GM12878 (cell line): ENCODE measurements around the gene BDH2.

ENCODE experiments used
- CEBPB ChIP-seq, 2 experiments: fragments of 150-350 bp in 1 of 2; IDR thresholded peaks; 2 replicates each; pipeline ENCODE4 v1.6.1; 2012 to 2014; ENCODE audit warnings: low read depth in 2 of 2, low read length in 2 of 2, borderline replicate concordance in 1 of 2, inconsistent platforms in 1 of 2
- EGR1 ChIP-seq, 2 experiments: IDR thresholded peaks; 1 replicate in 1 of 2; 2 replicates in 1 of 2; pipeline ENCODE4 v1.6.1; 2011 to 2012; ENCODE audit warnings: low read depth in 2 of 2, low read length in 2 of 2, borderline replicate concordance in 1 of 2, mild to moderate bottlenecking in 1 of 2, moderate library complexity in 1 of 2
- EZH2 ChIP-seq: IDR thresholded peaks from 2 replicates; pipeline ENCODE4 v1.6.1; 2012; ENCODE audit warnings: low read depth, mild to moderate bottlenecking, control low read depth, inconsistent platforms, low read length, borderline replicate concordance; ENCODE audit not compliant: control insufficient read depth
- GABPA ChIP-seq: IDR thresholded peaks from 2 replicates; pipeline ENCODE4 v1.6.1; 2014; ENCODE audit warnings: antibody characterized with exemption, low read depth, mild to moderate bottlenecking, inconsistent platforms
- IRF5 ChIP-seq: fragments of 450-650 bp; IDR thresholded peaks from 2 replicates; pipeline ENCODE4 v1.6.1; 2017; ENCODE audit warnings: borderline replicate concordance
- MYC ChIP-seq: IDR thresholded peaks from 2 replicates; pipeline ENCODE4 v1.6.1; 2011; ENCODE audit warnings: mild to moderate bottlenecking, low read length, moderate library complexity, inconsistent platforms; ENCODE audit not compliant: insufficient read depth, insufficient replicate concordance, insufficient read length, severe bottlenecking
- POLR2A ChIP-seq: IDR thresholded peaks from 2 replicates; pipeline ENCODE4 v1.6.1; 2011; ENCODE audit warnings: low read depth, mild to moderate bottlenecking, low read length
- POLR2AphosphoS5 ChIP-seq: IDR thresholded peaks from 2 replicates; pipeline ENCODE4 v1.6.1; 2011; ENCODE audit warnings: mild to moderate bottlenecking, low read length, inconsistent platforms
- SUZ12 ChIP-seq: fragments of 200-600 bp; sonication (generic); IDR thresholded peaks from one replicate; pipeline ENCODE4 v1.6.1; 2018; ENCODE audit warnings: antibody characterized with exemption, mild to moderate bottlenecking; ENCODE audit not compliant: unreplicated experiment
- TF ChIP-seq, protein P1 (sequence below): fragments of 450-650 bp; IDR thresholded peaks from 2 replicates; pipeline ENCODE4 v1.6.1; 2017; ENCODE audit warnings: mild to moderate bottlenecking, low read depth, inconsistent platforms; ENCODE audit not compliant: poor library complexity, severe bottlenecking
- TF ChIP-seq, protein P2 (sequence below): fragments of 450-650 bp; IDR thresholded peaks from 2 replicates; pipeline ENCODE4 v1.6.1; 2018; ENCODE audit warnings: mild to moderate bottlenecking, low read depth, moderate library complexity; ENCODE audit not compliant: partially characterized antibody

- TF ChIP-seq GABPA: no peak
- no peak for TF ChIP-seq POLR2A
- no peak for TF ChIP-seq SUZ12
- TF ChIP-seq EZH2: no peak
- TF ChIP-seq IRF5: no peak
- TF ChIP-seq, protein P1, sequence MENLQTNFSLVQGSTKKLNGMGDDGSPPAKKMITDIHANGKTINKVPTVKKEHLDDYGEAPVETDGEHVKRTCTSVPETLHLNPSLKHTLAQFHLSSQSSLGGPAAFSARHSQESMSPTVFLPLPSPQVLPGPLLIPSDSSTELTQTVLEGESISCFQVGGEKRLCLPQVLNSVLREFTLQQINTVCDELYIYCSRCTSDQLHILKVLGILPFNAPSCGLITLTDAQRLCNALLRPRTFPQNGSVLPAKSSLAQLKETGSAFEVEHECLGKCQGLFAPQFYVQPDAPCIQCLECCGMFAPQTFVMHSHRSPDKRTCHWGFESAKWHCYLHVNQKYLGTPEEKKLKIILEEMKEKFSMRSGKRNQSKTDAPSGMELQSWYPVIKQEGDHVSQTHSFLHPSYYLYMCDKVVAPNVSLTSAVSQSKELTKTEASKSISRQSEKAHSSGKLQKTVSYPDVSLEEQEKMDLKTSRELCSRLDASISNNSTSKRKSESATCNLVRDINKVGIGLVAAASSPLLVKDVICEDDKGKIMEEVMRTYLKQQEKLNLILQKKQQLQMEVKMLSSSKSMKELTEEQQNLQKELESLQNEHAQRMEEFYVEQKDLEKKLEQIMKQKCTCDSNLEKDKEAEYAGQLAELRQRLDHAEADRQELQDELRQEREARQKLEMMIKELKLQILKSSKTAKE: no peak
- no peak for TF ChIP-seq MYC
- TF ChIP-seq POLR2AphosphoS5: no peak
- no peak for TF ChIP-seq CEBPB (IDR thresholded peaks at IDR 0.05; ENCODE audit: borderline replicate concordance in 1 of 2, low read depth in 2 of 2, low read length in 2 of 2)
- no peak for TF ChIP-seq EGR1 (IDR thresholded peaks at IDR 0.05; ENCODE audit: borderline replicate concordance in 1 of 2, low read depth in 2 of 2, low read length in 2 of 2)
- TF ChIP-seq, protein P2, sequence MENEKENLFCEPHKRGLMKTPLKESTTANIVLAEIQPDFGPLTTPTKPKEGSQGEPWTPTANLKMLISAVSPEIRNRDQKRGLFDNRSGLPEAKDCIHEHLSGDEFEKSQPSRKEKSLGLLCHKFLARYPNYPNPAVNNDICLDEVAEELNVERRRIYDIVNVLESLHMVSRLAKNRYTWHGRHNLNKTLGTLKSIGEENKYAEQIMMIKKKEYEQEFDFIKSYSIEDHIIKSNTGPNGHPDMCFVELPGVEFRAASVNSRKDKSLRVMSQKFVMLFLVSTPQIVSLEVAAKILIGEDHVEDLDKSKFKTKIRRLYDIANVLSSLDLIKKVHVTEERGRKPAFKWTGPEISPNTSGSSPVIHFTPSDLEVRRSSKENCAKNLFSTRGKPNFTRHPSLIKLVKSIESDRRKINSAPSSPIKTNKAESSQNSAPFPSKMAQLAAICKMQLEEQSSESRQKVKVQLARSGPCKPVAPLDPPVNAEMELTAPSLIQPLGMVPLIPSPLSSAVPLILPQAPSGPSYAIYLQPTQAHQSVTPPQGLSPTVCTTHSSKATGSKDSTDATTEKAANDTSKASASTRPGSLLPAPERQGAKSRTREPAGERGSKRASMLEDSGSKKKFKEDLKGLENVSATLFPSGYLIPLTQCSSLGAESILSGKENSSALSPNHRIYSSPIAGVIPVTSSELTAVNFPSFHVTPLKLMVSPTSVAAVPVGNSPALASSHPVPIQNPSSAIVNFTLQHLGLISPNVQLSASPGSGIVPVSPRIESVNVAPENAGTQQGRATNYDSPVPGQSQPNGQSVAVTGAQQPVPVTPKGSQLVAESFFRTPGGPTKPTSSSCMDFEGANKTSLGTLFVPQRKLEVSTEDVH: no peak
Observed at GRCh38 chr4:103136671-103137445, 37.2 kb upstream of the BDH2 start.
